Activated B cell treated with CpG ODN at 0.5 μM for 24 hours (primary cell): Measurements from ENCODE around the gene NFATC3. TPM values are rescaled to one million over a fixed set of nuclear protein-coding genes. Genes with fewer than 3 reads are reported as not detected.
A peak's percentile ranks its signal among the peaks of the same experiment; 100 is the strongest.

ENCODE experiments used
- ATAC-seq: fragments of 200-7000 bp; cut with Tn5 transposase; one replicate; pipeline ENCODE4 v1.10.0; 2021; ENCODE audit warnings: low read depth, mild to moderate bottlenecking, moderate library complexity
- CTCF ChIA-PET: fragments of 350-600 bp; sonication (Branson Sonifier 250); formaldehyde crosslinking; loops from one replicate; lab custom pipeline; 2021; ENCODE audit warnings: antibody characterized with exemption; lab: Charles Lee
- POLR2A ChIA-PET: fragments of 350-600 bp; sonication (Branson Sonifier 250); formaldehyde crosslinking; loops from one replicate; lab custom pipeline; 2021; ENCODE audit warnings: antibody characterized with exemption; lab: Charles Lee
- DNase-seq: peaks from one replicate; pipeline ENCODE4 v3.0.0; 2022
- H3K27ac Mint-ChIP-seq: one replicate; pipeline ENCODE4 v1.8.0; 2020; ENCODE audit warnings: mixed read lengths
- H3K27me3 Mint-ChIP-seq: one replicate; pipeline ENCODE4 v1.8.0; 2021; ENCODE audit warnings: mixed read lengths
- H3K36me3 Mint-ChIP-seq: one replicate; pipeline ENCODE4 v1.8.0; 2021; ENCODE audit warnings: low read depth, mixed read lengths
- H3K4me1 Mint-ChIP-seq: one replicate; pipeline ENCODE4 v1.8.0; 2021; ENCODE audit warnings: mixed read lengths
- H3K4me3 Mint-ChIP-seq: one replicate; pipeline ENCODE4 v1.8.0; 2020; ENCODE audit warnings: mild to moderate bottlenecking, mixed read lengths
- H3K9me3 Mint-ChIP-seq: one replicate; pipeline ENCODE4 v1.8.0; 2020; ENCODE audit warnings: mixed read lengths
- intact Hi-C: fragments of 100-400 bp; cut with micrococcal nuclease; formaldehyde crosslinking; loops from one replicate; pipeline ENCODE4 v1.15.1; 2024
- total RNA-seq: library from RNA; stranded (reverse); gene quantifications from 2 replicates; pipeline ENCODE4 v1.2.3, GENCODE V29; 2022
- TF ChIP-seq, protein P1 (sequence below): fragments of 200-600 bp; IDR thresholded peaks from one replicate; pipeline ENCODE4 v1.8.0; 2022; ENCODE audit warnings: antibody characterized with exemption, mild to moderate bottlenecking

NFATC3 gene
- total RNA-seq, 1 donor from 2014 or later, result 72.0 TPM

GRCh38 chr16:68246121-68246520 lies 161.0 kb downstream of the NFATC3 start:
- no peak for DNase-seq
- peaks cover 11% of the 10 kb centered on the region for H3K36me3 Mint-ChIP-seq
- ATAC-seq, result no peak
- peak overlapping the region; percentile 98 for H3K4me3 Mint-ChIP-seq
- CTCF ChIA-PET, result interaction anchor here (1.2 to 1.4 kb wide), 3 partner anchors 15 to 82 kb away, joined by 3 to 7 read pairs (median 4); partner anchors contain the start of gene SLC7A6
- H3K4me1 Mint-ChIP-seq, result peaks cover 36% of the 10 kb centered on the region
- intact Hi-C loops, result loop anchor here (5.0 to 10.0 kb wide), 2 partner anchors 199 to 276 kb away; partner anchors contain the start of gene SMPD3
- no peaks in the 10 kb centered on the region for H3K9me3 Mint-ChIP-seq
- no peaks in the 10 kb centered on the region for H3K27me3 Mint-ChIP-seq
- POLR2A ChIA-PET, result interaction anchor here (1.2 to 2.1 kb wide), 4 partner anchors 9 to 39 kb away, joined by 4 to 13 read pairs (median 9); partner anchors contain the start of gene ESRP2
- TF ChIP-seq, protein P1, sequence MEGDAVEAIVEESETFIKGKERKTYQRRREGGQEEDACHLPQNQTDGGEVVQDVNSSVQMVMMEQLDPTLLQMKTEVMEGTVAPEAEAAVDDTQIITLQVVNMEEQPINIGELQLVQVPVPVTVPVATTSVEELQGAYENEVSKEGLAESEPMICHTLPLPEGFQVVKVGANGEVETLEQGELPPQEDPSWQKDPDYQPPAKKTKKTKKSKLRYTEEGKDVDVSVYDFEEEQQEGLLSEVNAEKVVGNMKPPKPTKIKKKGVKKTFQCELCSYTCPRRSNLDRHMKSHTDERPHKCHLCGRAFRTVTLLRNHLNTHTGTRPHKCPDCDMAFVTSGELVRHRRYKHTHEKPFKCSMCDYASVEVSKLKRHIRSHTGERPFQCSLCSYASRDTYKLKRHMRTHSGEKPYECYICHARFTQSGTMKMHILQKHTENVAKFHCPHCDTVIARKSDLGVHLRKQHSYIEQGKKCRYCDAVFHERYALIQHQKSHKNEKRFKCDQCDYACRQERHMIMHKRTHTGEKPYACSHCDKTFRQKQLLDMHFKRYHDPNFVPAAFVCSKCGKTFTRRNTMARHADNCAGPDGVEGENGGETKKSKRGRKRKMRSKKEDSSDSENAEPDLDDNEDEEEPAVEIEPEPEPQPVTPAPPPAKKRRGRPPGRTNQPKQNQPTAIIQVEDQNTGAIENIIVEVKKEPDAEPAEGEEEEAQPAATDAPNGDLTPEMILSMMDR, result no peak
- peak overlapping the region; percentile 50 for H3K27ac Mint-ChIP-seq

GRCh38 chr16:68246666-68247065 lies 161.5 kb downstream of the NFATC3 start:
- DNase-seq, result no peak
- Mint-ChIP-seq H3K36me3 (peaks cover 11% of the 10 kb centered on the region), H3K27ac (no peak overlapping the region), H3K9me3 (no peaks in the 10 kb centered on the region), H3K4me3 (peak overlapping the region; percentile 98), H3K4me1 (peaks cover 41% of the 10 kb centered on the region), H3K27me3 (no peaks in the 10 kb centered on the region)
- ChIA-PET POLR2A (no interaction called here), CTCF (interaction anchor here (1.2 to 1.4 kb wide), 2 partner anchors 15 to 18 kb away, joined by 3 to 7 read pairs; partner anchors contain the start of gene SLC7A6)
- no peak for ATAC-seq
- TF ChIP-seq, protein P1, result no peak
- intact Hi-C loops, result loop anchor here (5.0 to 10.0 kb wide), 2 partner anchors 198 to 276 kb away; partner anchors contain the start of gene SMPD3

- DNase-seq, result no peak
- POLR2A ChIA-PET, result no interaction called here
- ATAC-seq, result no peak
- no peaks in the 10 kb centered on the region for H3K27me3 Mint-ChIP-seq
- TF ChIP-seq, protein P1, result no peak
- no peaks in the 10 kb centered on the region for H3K9me3 Mint-ChIP-seq
- intact Hi-C loops, result loop anchor here (5.0 to 10.0 kb wide), 2 partner anchors 197 to 275 kb away; partner anchors contain the start of gene SMPD3
- H3K4me3 Mint-ChIP-seq, result no peak overlapping the region
- CTCF ChIA-PET, result no interaction called here
- H3K36me3 Mint-ChIP-seq, result peaks cover 14% of the 10 kb centered on the region
- peaks cover 48% of the 10 kb centered on the region for H3K4me1 Mint-ChIP-seq
- no peak overlapping the region for H3K27ac Mint-ChIP-seq
These were observed 162.2 kb downstream of the NFATC3 start for GRCh38 chr16:68247400-68247799.

DNA sequence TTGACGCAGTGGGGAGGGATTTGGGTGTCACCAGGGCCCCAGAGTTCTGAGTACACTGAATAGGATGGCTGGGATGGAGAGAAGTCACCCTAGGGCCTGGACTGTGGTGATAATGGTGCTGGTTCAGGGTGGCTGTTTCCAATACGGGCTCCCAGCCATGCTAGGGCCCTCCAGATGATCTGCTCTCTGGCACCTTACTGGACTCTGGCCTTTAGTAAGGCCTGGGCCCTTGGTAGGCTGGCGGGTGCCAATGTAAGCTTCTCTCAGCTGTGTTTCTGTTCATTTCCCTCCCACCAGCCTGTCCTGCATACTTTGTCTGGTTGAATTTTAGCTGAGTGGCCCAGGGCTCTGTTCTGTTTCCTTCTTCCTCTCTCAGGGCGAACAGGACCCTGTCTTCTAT lies 162.8 kb downstream of the NFATC3 start:
- Mint-ChIP-seq H3K9me3 (no peaks in the 10 kb centered on the region), H3K4me3 (no peak overlapping the region), H3K4me1 (peaks cover 49% of the 10 kb centered on the region), H3K36me3 (peaks cover 15% of the 10 kb centered on the region), H3K27ac (no peak overlapping the region), H3K27me3 (no peaks in the 10 kb centered on the region)
- DNase-seq (no peak), ATAC-seq (no peak)
- TF ChIP-seq, protein P1, result no peak
- intact Hi-C loops, result loop anchor here (5.0 to 10.0 kb wide), 2 partner anchors 197 to 274 kb away; partner anchors contain the start of gene SMPD3
- POLR2A ChIA-PET, result no interaction called here
- CTCF ChIA-PET, result interaction anchor here (0.6 to 1.3 kb wide), 2 partner anchors 14 to 81 kb away, joined by 3 to 4 read pairs; no protein-coding TSS in a partner anchor

DNA sequence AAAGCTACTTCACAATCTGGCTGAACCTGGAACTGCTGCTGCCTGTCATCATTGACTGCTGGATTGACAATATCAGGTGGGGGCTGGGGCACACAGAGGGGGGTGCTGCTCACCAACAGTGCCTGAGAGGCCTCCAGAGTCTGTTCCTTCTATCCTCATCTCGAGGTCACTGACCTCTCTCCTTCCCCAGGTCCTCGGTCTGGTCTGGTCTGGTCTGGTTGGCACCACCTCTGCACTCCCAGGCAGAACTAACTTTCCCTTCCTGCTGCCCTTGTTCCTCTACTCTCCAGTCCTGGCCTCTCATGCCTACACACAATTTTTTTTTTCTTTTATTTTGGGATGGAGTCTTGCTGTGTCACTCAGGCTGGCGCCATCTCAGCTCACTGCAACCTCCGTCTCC lies 164.2 kb downstream of the NFATC3 start:
- Mint-ChIP-seq H3K27me3 (no peaks in the 10 kb centered on the region), H3K4me3 (no peak overlapping the region), H3K27ac (no peak overlapping the region), H3K4me1 (peaks cover 48% of the 10 kb centered on the region), H3K9me3 (no peaks in the 10 kb centered on the region), H3K36me3 (peaks cover 18% of the 10 kb centered on the region)
- POLR2A ChIA-PET, result no interaction called here
- intact Hi-C loops, result loop anchor here (5.0 to 10.0 kb wide), 2 partner anchors 195 to 273 kb away; partner anchors contain the start of gene SMPD3
- DNase-seq, result no peak
- ATAC-seq, result no peak
- CTCF ChIA-PET, result interaction anchor here (1.3 to 1.9 kb wide), 2 partner anchors 12 to 13 kb away, joined by 4 to 7 read pairs; no protein-coding TSS in a partner anchor
- TF ChIP-seq, protein P1, result no peak
